ENCODE measurements around the gene ACSL4. TPM values are rescaled to one million over a fixed set of nuclear protein-coding genes. Genes with fewer than 3 reads are reported as not detected.

ACSL4 gene
- total and polyA plus RNA-seq, 9 donors, result 23.3 to 102 (median 36.6) TPM

- Histone ChIP-seq H3K36me3 (no peaks in the 10 kb centered on the region), H3K9me3 (no peaks in the 10 kb centered on the region), H3K27me3 (no peaks in the 10 kb centered on the region), H3K27ac (no peak overlapping the region), H3K4me3 (no peak overlapping the region), H3K4me1 (ENCODE audit: insufficient read depth) (peaks cover 2% of the 10 kb centered on the region)
- TF ChIP-seq POLR2A (IDR thresholded peaks at IDR 0.05), result no peak
- no peak for TF ChIP-seq EP300 (IDR thresholded peaks at IDR 0.05)
- TF ChIP-seq CTCF (IDR thresholded peaks at IDR 0.05), result no peak
- 73 to 86% (median 77%) methylated on average over 3 of the region's 3 CpGs for WGBS, 3 donors
- DNase-seq, result no peak
- intact Hi-C loops (cut with DNase I), result no loop called here
Measured at GRCh38 chrX:109775386-109775785, 42.3 kb upstream of the ACSL4 start.

GRCh38 chrX:109774706-109775105 lies 41.6 kb upstream of the ACSL4 start:
- Histone ChIP-seq H3K4me3 (no peak overlapping the region), H3K36me3 (no peaks in the 10 kb centered on the region), H3K27ac (no peak overlapping the region), H3K27me3 (no peaks in the 10 kb centered on the region), H3K9me3 (no peaks in the 10 kb centered on the region), H3K4me1 (ENCODE audit: insufficient read depth) (peaks cover 2% of the 10 kb centered on the region)
- intact Hi-C loops (cut with DNase I), result no loop called here
- TF ChIP-seq CTCF (IDR thresholded peaks at IDR 0.05) (no peak), POLR2A (IDR thresholded peaks at IDR 0.05) (no peak), EP300 (IDR thresholded peaks at IDR 0.05) (no peak)
- 37 to 58% (median 39%) methylated on average over 5 of the region's 5 CpGs for WGBS, 3 donors
- DNase-seq, result no peak

GRCh38 chrX:109774136-109774535 lies 41.1 kb upstream of the ACSL4 start:
- TF ChIP-seq POLR2A (IDR thresholded peaks at IDR 0.05) (no peak), CTCF (IDR thresholded peaks at IDR 0.05) (no peak)
- DNase-seq, result no peak
- no peaks in the 10 kb centered on the region for H3K36me3 ChIP-seq
- no peak overlapping the region for H3K27ac ChIP-seq
- intact Hi-C loops (cut with DNase I), result no loop called here
- H3K4me1 ChIP-seq (ENCODE audit: insufficient read depth), result peaks cover 2% of the 10 kb centered on the region
- no peak overlapping the region for H3K4me3 ChIP-seq
- WGBS, 3 donors, result 79 to 89% (median 80%) methylated on average over 1 of the region's 1 CpG
- H3K27me3 ChIP-seq, result no peaks in the 10 kb centered on the region
- no peaks in the 10 kb centered on the region for H3K9me3 ChIP-seq

GRCh38 chrX:109773374-109773773 lies 40.3 kb upstream of the ACSL4 start:
- Histone ChIP-seq H3K4me3 (no peak overlapping the region), H3K27ac (no peak overlapping the region), H3K27me3 (no peaks in the 10 kb centered on the region), H3K36me3 (no peaks in the 10 kb centered on the region), H3K4me1 (ENCODE audit: insufficient read depth) (peaks cover 2% of the 10 kb centered on the region), H3K9me3 (no peaks in the 10 kb centered on the region)
- TF ChIP-seq POLR2A (IDR thresholded peaks at IDR 0.05) (no peak), EP300 (IDR thresholded peaks at IDR 0.05) (no peak), CTCF (IDR thresholded peaks at IDR 0.05) (no peak)
- WGBS, 3 donors, result 84 to 92% (median 91%) methylated on average over 2 of the region's 2 CpGs
- no peak for DNase-seq
- intact Hi-C loops (cut with DNase I), result no loop called here

GRCh38 chrX:109770780-109771179 lies 37.7 kb upstream of the ACSL4 start:
- Histone ChIP-seq H3K36me3 (no peaks in the 10 kb centered on the region), H3K9me3 (no peaks in the 10 kb centered on the region), H3K27ac (no peak overlapping the region), H3K4me1 (ENCODE audit: insufficient read depth) (peaks cover 2% of the 10 kb centered on the region), H3K27me3 (no peaks in the 10 kb centered on the region), H3K4me3 (no peak overlapping the region)
- TF ChIP-seq EP300 (IDR thresholded peaks at IDR 0.05), result no peak
- TF ChIP-seq POLR2A (IDR thresholded peaks at IDR 0.05), result no peak
- TF ChIP-seq CTCF (IDR thresholded peaks at IDR 0.05), result no peak
- WGBS, 3 donors, result 68 to 71% (median 70%) methylated on average over 2 of the region's 2 CpGs
- DNase-seq, result no peak
- intact Hi-C loops (cut with DNase I), result no loop called here

Measured in ovary (tissue), 9 donors.